Stimulated activated CD8-positive, alpha-beta memory T cell treated with anti-CD3 and anti-CD28 coated beads, Interleukin-15, amount 100 ng/mL, for 1 hour (primary cell): ENCODE results near the gene KCNIP3.
"Not testable (repeated sequence)": the region's sequence is repeated elsewhere in the genome, so short reads cannot be mapped to it uniquely, and the experiment has no call there.

Source experiments
- DNase-seq: peaks from one replicate; pipeline ENCODE4 v3.0.0-alpha.2; 2020; ENCODE audit warnings: low read depth

The KCNIP3 gene

GRCh38 chr2:95415138-95415537, 118.0 kb downstream of the KCNIP3 start:
- not testable (repeated sequence) for DNase-seq

- not testable (repeated sequence) for DNase-seq
Measured at GRCh38 chr2:95415561-95415960, 118.4 kb downstream of the KCNIP3 start.

- not testable (repeated sequence) for DNase-seq
Measured at GRCh38 chr2:95427196-95427867, 130.2 kb downstream of the KCNIP3 start.

GRCh38 chr2:95429748-95430467, 132.8 kb downstream of the KCNIP3 start:
- not testable (repeated sequence) for DNase-seq

GRCh38 chr2:95433373-95433772, 136.2 kb downstream of the KCNIP3 start:
- DNase-seq, result not testable (repeated sequence)

GRCh38 chr2:95433973-95434372, 136.8 kb downstream of the KCNIP3 start:
- not testable (repeated sequence) for DNase-seq

GRCh38 chr2:95434507-95435076, 137.4 kb downstream of the KCNIP3 start:
- DNase-seq, result not testable (repeated sequence)

- not testable (repeated sequence) for DNase-seq
Measured at GRCh38 chr2:95435162-95435871, 138.2 kb downstream of the KCNIP3 start.
